Measurements from ENCODE around the gene ZCWPW1.

DNA sequence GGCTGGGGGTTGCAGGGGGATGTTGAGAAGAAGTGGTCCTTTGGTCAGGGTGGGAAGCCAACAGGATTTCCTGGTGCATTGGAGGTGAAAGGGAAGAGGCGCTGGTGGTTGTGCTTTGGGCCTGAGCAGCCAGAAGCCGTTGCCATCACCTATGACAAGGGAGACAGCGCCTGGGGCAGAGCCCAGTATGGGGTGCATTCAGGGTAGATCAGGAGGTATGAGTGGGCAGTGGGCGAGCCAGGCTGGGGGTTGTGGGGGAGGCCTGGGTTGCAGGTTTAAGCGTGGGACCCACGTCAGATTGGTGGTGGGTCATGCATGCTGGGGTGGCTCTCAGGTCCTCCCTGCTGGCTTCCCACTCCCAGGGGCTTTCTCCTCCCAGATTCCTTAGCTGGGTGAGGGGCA, 76.8 kb downstream of the ZCWPW1 start:
- TF ChIP-seq, protein P1, sequence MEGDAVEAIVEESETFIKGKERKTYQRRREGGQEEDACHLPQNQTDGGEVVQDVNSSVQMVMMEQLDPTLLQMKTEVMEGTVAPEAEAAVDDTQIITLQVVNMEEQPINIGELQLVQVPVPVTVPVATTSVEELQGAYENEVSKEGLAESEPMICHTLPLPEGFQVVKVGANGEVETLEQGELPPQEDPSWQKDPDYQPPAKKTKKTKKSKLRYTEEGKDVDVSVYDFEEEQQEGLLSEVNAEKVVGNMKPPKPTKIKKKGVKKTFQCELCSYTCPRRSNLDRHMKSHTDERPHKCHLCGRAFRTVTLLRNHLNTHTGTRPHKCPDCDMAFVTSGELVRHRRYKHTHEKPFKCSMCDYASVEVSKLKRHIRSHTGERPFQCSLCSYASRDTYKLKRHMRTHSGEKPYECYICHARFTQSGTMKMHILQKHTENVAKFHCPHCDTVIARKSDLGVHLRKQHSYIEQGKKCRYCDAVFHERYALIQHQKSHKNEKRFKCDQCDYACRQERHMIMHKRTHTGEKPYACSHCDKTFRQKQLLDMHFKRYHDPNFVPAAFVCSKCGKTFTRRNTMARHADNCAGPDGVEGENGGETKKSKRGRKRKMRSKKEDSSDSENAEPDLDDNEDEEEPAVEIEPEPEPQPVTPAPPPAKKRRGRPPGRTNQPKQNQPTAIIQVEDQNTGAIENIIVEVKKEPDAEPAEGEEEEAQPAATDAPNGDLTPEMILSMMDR (IDR thresholded peaks at IDR 0.05; ENCODE audit: poor library complexity) = no peak
- no peak for TF ChIP-seq EZH2phosphoT487 (IDR thresholded peaks at IDR 0.05; ENCODE audit: low read depth, severe bottlenecking, unreplicated experiment)
